Endothelial cell of umbilical vein (primary cell): Measurements from ENCODE around the gene DDX27. TPM values are rescaled to one million over a fixed set of nuclear protein-coding genes. Genes with fewer than 3 reads are reported as not detected.
A peak's percentile ranks its signal among the peaks of the same experiment; 100 is the strongest.

Experiments used
- BruUV-seq: library from RNA; stranded (reverse); fragments of 400-500 nt; replicated peaks from 2 replicates; lab custom pipeline; 2021; lab: Mats Ljungman, UMichigan
- CTCF ChIA-PET: fragments of 300-600, 350-600 bp; sonication (Branson Sonifier 250); formaldehyde crosslinking; loops from one replicate; lab custom pipeline; 2021; ENCODE audit warnings: antibody characterized with exemption, inconsistent platforms; lab: Charles Lee
- POLR2A ChIA-PET: fragments of 300-600, 350-600 bp; sonication (Branson Sonifier 250); formaldehyde crosslinking; loops from one replicate; lab custom pipeline; 2021; ENCODE audit warnings: antibody characterized with exemption, inconsistent platforms; lab: Charles Lee
- DNase-seq: peaks from one replicate; pipeline ENCODE4 v3.0.0-alpha.2; 2011; ENCODE audit warnings: low read depth, low spot score
- FAIRE-seq: peaks from 2 replicates; lab custom pipeline; 2011; peaks lifted over from hg19 to GRCh38; lab: Jason Lieb, UNC
- H2AFZ ChIP-seq: 2 replicates; pipeline ENCODE4 v1.6.0; 2012; ENCODE audit warnings: low read depth, low read length, control low read depth, inconsistent platforms
- H3K27ac ChIP-seq: 2 replicates; pipeline ENCODE4 v1.5.1; 2011; ENCODE audit warnings: low read depth, mild to moderate bottlenecking, control low read depth, low read length, moderate library complexity; ENCODE audit not compliant: insufficient read depth
- H3K27me3 ChIP-seq, 2 experiments: 2 replicates each; pipeline versions ENCODE4 v1.6.0 to v1.6.1; 2011; ENCODE audit warnings: low read length in 2 of 2, mixed read lengths in 1 of 2; ENCODE audit not compliant: control insufficient read depth in 2 of 2, insufficient read depth in 2 of 2
- H3K36me3 ChIP-seq, 2 experiments: 2 replicates in 1 of 2; 3 replicates in 1 of 2; pipeline ENCODE4 v1.5.1; 2011; ENCODE audit warnings: low read length in 2 of 2, mild to moderate bottlenecking in 1 of 2, moderate library complexity in 1 of 2; ENCODE audit not compliant: control insufficient read depth in 2 of 2, insufficient read depth in 2 of 2; ENCODE audit errors: extremely low read depth in 1 of 2
- H3K4me1 ChIP-seq: 3 replicates; pipeline ENCODE4 v1.5.1; 2011; ENCODE audit warnings: mild to moderate bottlenecking, low read length; ENCODE audit not compliant: control insufficient read depth, insufficient read depth; ENCODE audit errors: extremely low read depth
- H3K4me2 ChIP-seq: 2 replicates; pipeline ENCODE4 v1.6.1; 2011; ENCODE audit warnings: low read length, control low read depth, mixed read lengths; ENCODE audit not compliant: insufficient read depth
- H3K4me3 ChIP-seq, 3 experiments: fragments of 200-600 bp in 1 of 3; sonication (generic), shearing (Covaris generic) in 1 of 3; replicated peaks in 1 of 3; 2 replicates each; pipeline ENCODE4 v1.5.1; 2011 to 2016; ENCODE audit warnings: control low read depth in 3 of 3, low read length in 3 of 3, mild to moderate bottlenecking in 2 of 3, inconsistent platforms in 1 of 3, low read depth in 1 of 3, moderate library complexity in 1 of 3; ENCODE audit not compliant: insufficient read depth in 1 of 3
- H3K79me2 ChIP-seq: 2 replicates; pipeline ENCODE4 v1.6.0; 2012; ENCODE audit warnings: low read length, inconsistent platforms; ENCODE audit not compliant: control insufficient read depth, insufficient read depth
- H3K9ac ChIP-seq: replicated peaks from 2 replicates; pipeline ENCODE3; 2011; ENCODE audit warnings: low read length, control low read depth; ENCODE audit not compliant: insufficient read depth; ENCODE audit errors: extremely low read depth
- H3K9me1 ChIP-seq: replicated peaks from 3 replicates; pipeline ENCODE4 v1.6.0; 2011; ENCODE audit warnings: mild to moderate bottlenecking, low read length; ENCODE audit not compliant: control insufficient read depth, insufficient read depth; ENCODE audit errors: extremely low read depth
- H3K9me3 ChIP-seq: replicated peaks from 2 replicates; pipeline ENCODE4 v1.5.1; 2012; ENCODE audit warnings: low read length, inconsistent platforms; ENCODE audit not compliant: control insufficient read depth, insufficient read depth
- H4K20me1 ChIP-seq: replicated peaks from 2 replicates; pipeline ENCODE3; 2011; ENCODE audit warnings: mild to moderate bottlenecking, low read length; ENCODE audit not compliant: control insufficient read depth, insufficient read depth; ENCODE audit errors: extremely low read depth
- EZH2 ChIP-seq: IDR thresholded peaks from 2 replicates; pipeline ENCODE4 v1.6.1; 2012; ENCODE audit warnings: borderline replicate concordance, low read depth, mild to moderate bottlenecking, moderate library complexity, low read length, inconsistent platforms; ENCODE audit not compliant: severe bottlenecking
- FOS ChIP-seq: IDR thresholded peaks from 2 replicates; pipeline ENCODE4 v1.6.1; 2011; ENCODE audit warnings: mild to moderate bottlenecking, low read length, moderate library complexity, borderline replicate concordance; ENCODE audit not compliant: insufficient read depth
- GATA2 ChIP-seq: IDR thresholded peaks from 2 replicates; pipeline ENCODE4 v1.7.0; 2011; ENCODE audit warnings: low read depth, mild to moderate bottlenecking, moderate library complexity, mixed read lengths, low read length; ENCODE audit not compliant: insufficient read length, insufficient read depth
- JUN ChIP-seq: IDR thresholded peaks from 2 replicates; pipeline ENCODE4 v1.6.1; 2011; ENCODE audit warnings: borderline replicate concordance, low read depth; ENCODE audit not compliant: insufficient read length, insufficient read depth
- MYC ChIP-seq: IDR thresholded peaks from one replicate; pipeline ENCODE4 v1.6.1; 2011; ENCODE audit warnings: mild to moderate bottlenecking, low read depth, low read length
- POLR2A ChIP-seq: IDR thresholded peaks from 2 replicates; pipeline ENCODE4 v1.6.1; 2012; ENCODE audit warnings: low read depth, mild to moderate bottlenecking, control low read depth, low read length
- POLR2AphosphoS5 ChIP-seq: IDR thresholded peaks from 2 replicates; pipeline ENCODE4 v1.6.1; 2012; ENCODE audit warnings: low read depth, mild to moderate bottlenecking, control low read depth, low read length, moderate library complexity; ENCODE audit not compliant: insufficient read depth
- dilution Hi-C: fragments of 300-500 bp; cut with MboI; formaldehyde crosslinking; loops from one replicate; pipeline ENCODE4 v1.15.0; 2019; ENCODE audit warnings: low sequenced_read_pairs; ENCODE audit not compliant: extremely low pct_ligation_motif_present
- intact Hi-C: fragments of 100-400 bp; cut with micrococcal nuclease; formaldehyde crosslinking; loops from one replicate; pipeline ENCODE4 v1.10.0; 2022
- polyA plus RNA-seq, 4 experiments: library from polyadenylated mRNA; depleted of rRNA in 3 of 4; stranded (reverse) in 3 of 4; unstranded in 1 of 4; fragments of >200 nt; gene quantifications; 2 replicates each; pipeline versions ENCODE4 v1.2.1 to v1.2.3, GENCODE V29; 2011 to 2012; ENCODE audit warnings: missing spikeins in 1 of 4
- total RNA-seq: library from RNA; stranded (reverse); gene quantifications from 2 replicates; pipeline ENCODE4 v1.2.3, GENCODE V29; 2021
- TF ChIP-seq, protein P1 (sequence below), 2 donors: IDR thresholded peaks; 1 replicate in 1 of 2; 2 replicates in 1 of 2; pipeline ENCODE4 v1.5.1; 2011; ENCODE audit warnings: low read length in 2 of 2, mild to moderate bottlenecking in 2 of 2, moderate library complexity in 2 of 2, control low read depth in 1 of 2, inconsistent platforms in 1 of 2, low read depth in 1 of 2; ENCODE audit not compliant: insufficient read depth in 1 of 2; ENCODE audit errors: extremely low read depth in 1 of 2
- TF ChIP-seq, protein P2 (sequence below): IDR thresholded peaks from 2 replicates; pipeline ENCODE4 v1.6.1; 2011; ENCODE audit not compliant: insufficient read depth, insufficient read length

DDX27 gene
- total and polyA plus RNA-seq, 2 donors (not counting 3 experiments of a cell fraction or from before 2014, with no cell fraction given), result 24.0 to 25.7 TPM

DNA sequence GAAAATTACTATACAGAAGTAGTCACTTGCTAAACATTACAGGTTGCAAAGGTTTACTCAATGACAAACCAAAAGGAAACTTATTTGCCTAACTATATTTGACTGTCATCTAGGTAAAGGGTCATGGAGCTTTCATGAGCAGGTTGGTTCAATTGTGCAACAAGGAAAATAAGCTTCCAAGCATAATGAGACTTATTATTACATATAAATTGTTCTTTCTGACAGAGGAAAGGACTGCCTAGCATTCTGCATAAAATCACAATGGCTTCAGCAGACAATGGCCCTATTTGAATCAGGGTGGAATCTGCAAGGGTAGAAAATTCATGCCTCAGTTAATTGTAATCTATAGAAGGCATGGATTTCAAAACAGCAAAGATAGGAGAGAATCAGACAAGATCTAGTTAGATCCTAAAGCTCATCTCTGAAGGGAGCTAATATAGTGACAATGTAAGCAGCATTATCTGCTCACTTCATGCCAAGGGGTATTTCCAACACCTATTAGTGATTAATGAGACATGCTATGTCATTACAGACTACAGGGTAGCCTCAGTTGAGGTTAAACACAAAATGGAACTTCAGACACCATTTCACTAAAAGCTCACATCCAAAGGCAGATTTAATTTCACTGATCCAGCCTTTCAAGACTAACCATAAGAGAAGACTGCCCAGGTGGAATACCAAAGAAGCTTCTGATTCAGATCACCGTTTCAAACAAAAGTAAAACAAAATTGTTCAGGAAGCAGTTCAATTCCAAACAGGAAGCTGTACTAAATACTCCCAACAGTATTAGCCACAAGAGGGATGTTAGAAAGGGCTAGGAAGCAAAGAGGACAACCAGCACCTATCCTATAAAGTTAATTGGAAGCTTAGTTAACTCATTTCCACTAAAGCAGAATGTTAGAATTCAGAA lies 39.6 kb upstream of the DDX27 start:
- no peaks in the 10 kb centered on the region for H3K27me3 ChIP-seq
- dilution Hi-C loops, result no loop called here
- H3K9me1 ChIP-seq, result no peaks in the 10 kb centered on the region
- TF ChIP-seq POLR2AphosphoS5, result no peak
- TF ChIP-seq POLR2A, result no peak
- TF ChIP-seq FOS, result no peak
- TF ChIP-seq, protein P1, sequence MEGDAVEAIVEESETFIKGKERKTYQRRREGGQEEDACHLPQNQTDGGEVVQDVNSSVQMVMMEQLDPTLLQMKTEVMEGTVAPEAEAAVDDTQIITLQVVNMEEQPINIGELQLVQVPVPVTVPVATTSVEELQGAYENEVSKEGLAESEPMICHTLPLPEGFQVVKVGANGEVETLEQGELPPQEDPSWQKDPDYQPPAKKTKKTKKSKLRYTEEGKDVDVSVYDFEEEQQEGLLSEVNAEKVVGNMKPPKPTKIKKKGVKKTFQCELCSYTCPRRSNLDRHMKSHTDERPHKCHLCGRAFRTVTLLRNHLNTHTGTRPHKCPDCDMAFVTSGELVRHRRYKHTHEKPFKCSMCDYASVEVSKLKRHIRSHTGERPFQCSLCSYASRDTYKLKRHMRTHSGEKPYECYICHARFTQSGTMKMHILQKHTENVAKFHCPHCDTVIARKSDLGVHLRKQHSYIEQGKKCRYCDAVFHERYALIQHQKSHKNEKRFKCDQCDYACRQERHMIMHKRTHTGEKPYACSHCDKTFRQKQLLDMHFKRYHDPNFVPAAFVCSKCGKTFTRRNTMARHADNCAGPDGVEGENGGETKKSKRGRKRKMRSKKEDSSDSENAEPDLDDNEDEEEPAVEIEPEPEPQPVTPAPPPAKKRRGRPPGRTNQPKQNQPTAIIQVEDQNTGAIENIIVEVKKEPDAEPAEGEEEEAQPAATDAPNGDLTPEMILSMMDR (IDR thresholded peaks at IDR 0.05; ENCODE audit: extremely low read depth in 1 of 2, insufficient read depth in 1 of 2, low read depth in 1 of 2, low read length in 2 of 2), result no peak
- no peak for TF ChIP-seq EZH2
- TF ChIP-seq MYC, result no peak
- no peak for TF ChIP-seq JUN
- no peak for TF ChIP-seq GATA2
- TF ChIP-seq, protein P2, sequence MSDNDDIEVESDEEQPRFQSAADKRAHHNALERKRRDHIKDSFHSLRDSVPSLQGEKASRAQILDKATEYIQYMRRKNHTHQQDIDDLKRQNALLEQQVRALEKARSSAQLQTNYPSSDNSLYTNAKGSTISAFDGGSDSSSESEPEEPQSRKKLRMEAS, result no peak
- intact Hi-C loops, result no loop called here
- BruUV-seq, result no TSS peak
- H3K79me2 ChIP-seq, result peaks cover 79% of the 10 kb centered on the region
- DNase-seq (peak; percentile 28), FAIRE-seq (peak; percentile 4)
- ChIA-PET CTCF (interaction anchor here (1.1 to 4.6 kb wide), 6 partner anchors 12 to 46 kb away, joined by 3 to 23 read pairs (median 10); no protein-coding TSS in a partner anchor), POLR2A (interaction anchor here (0.6 kb wide), 1 partner anchor 17 kb away, joined by 4 read pairs; no protein-coding TSS in a partner anchor)
- H3K4me2 ChIP-seq, result peak overlapping the region; percentile 14
- H2AFZ ChIP-seq, result no peak overlapping the region
- H3K27ac ChIP-seq, result no peak overlapping the region
- peaks cover 0 to 3% of the 10 kb centered on the region in 2 experiments for H3K36me3 ChIP-seq
- H3K4me1 ChIP-seq, result peaks cover 10% of the 10 kb centered on the region
- no peak overlapping the region for H3K4me3 ChIP-seq
- H4K20me1 ChIP-seq, result peaks cover 8% of the 10 kb centered on the region
- H3K9ac ChIP-seq, result no peak overlapping the region
- H3K9me3 ChIP-seq, result no peaks in the 10 kb centered on the region
